ENCODE measurements around the gene PSMA3.

GRCh38 chr14:58313699-58314098, 69.1 kb downstream of the PSMA3 start:
- TF ChIP-seq, protein P1, sequence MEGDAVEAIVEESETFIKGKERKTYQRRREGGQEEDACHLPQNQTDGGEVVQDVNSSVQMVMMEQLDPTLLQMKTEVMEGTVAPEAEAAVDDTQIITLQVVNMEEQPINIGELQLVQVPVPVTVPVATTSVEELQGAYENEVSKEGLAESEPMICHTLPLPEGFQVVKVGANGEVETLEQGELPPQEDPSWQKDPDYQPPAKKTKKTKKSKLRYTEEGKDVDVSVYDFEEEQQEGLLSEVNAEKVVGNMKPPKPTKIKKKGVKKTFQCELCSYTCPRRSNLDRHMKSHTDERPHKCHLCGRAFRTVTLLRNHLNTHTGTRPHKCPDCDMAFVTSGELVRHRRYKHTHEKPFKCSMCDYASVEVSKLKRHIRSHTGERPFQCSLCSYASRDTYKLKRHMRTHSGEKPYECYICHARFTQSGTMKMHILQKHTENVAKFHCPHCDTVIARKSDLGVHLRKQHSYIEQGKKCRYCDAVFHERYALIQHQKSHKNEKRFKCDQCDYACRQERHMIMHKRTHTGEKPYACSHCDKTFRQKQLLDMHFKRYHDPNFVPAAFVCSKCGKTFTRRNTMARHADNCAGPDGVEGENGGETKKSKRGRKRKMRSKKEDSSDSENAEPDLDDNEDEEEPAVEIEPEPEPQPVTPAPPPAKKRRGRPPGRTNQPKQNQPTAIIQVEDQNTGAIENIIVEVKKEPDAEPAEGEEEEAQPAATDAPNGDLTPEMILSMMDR (IDR thresholded peaks at IDR 0.05), result no peak
- TF ChIP-seq POLR2A (IDR thresholded peaks at IDR 0.05) (no peak), EP300 (IDR thresholded peaks at IDR 0.05) (no peak), POLR2AphosphoS5 (IDR thresholded peaks at IDR 0.05) (no peak)
